Heart left ventricle (tissue), 13 donors: Measurements from ENCODE around the gene HNRNPA3.

ENCODE experiments used
- CTCF ChIP-seq, 12 donors: fragments of 200-600 bp; sonication (generic) in 4 of 12; IDR thresholded peaks; one replicate each; pipeline versions ENCODE4 v1.5.0 to v1.8.0; 2018 to 2022; ENCODE audit warnings: antibody characterized with exemption in 12 of 12, mild to moderate bottlenecking in 5 of 12
- POLR2A ChIP-seq, 2 donors: fragments of 450-650 bp; IDR thresholded peaks; one replicate each; pipeline ENCODE4 v1.6.1; 2017; ENCODE audit warnings: antibody characterized with exemption in 2 of 2, mild to moderate bottlenecking in 2 of 2, moderate library complexity in 2 of 2
- donor health status: ischemic (EF 13 %, LVEDD 7.1; RV severe dilation, severe dysfunction).
- donor health status: DM: no; HTN: yes; CAD: no.
- donor health status: DM: no; HTN: no; CAD: no.
- donor health status: ischemic (EF 25% LVEDD 6.9; RV normal size, moderate dysfunction).
- donor health status: ischemic (EF 25% LVEDD 5.7; RV mildly dilated, moderate dysfunction).
- donor health status: ischemic (EF 35%, LVEDD 5.7; RV mildly dilated, moderate dysfunction).
- donor health status: nonischemic (EF 11% LVEDD 7.7; RV severe dilation, severe dysfunction).
- donor health status: DM: yes; HTN: yes; CAD: no.
- donor health status: PGD.
- donor health status: ischemic (EF 29% LVEDD 5.4; RV normal size, mild dysfunction).
- donor health status: nonischemic (EF 23%, LVEDD 6.1; RV moderate dilation, normal function).

GRCh38 chr2:177260379-177260778 is 47.8 kb downstream of the HNRNPA3 start:
- no peak for TF ChIP-seq CTCF (IDR thresholded peaks at IDR 0.05)
- no peak for TF ChIP-seq POLR2A (IDR thresholded peaks at IDR 0.05)
